ENCODE results near the gene SLC26A1. TPM values are rescaled to one million over a fixed set of nuclear protein-coding genes. Genes with fewer than 3 reads are reported as not detected.

Gene SLC26A1
- total RNA-seq, 1 experiment from 2014 or later = 0.16 TPM

DNA sequence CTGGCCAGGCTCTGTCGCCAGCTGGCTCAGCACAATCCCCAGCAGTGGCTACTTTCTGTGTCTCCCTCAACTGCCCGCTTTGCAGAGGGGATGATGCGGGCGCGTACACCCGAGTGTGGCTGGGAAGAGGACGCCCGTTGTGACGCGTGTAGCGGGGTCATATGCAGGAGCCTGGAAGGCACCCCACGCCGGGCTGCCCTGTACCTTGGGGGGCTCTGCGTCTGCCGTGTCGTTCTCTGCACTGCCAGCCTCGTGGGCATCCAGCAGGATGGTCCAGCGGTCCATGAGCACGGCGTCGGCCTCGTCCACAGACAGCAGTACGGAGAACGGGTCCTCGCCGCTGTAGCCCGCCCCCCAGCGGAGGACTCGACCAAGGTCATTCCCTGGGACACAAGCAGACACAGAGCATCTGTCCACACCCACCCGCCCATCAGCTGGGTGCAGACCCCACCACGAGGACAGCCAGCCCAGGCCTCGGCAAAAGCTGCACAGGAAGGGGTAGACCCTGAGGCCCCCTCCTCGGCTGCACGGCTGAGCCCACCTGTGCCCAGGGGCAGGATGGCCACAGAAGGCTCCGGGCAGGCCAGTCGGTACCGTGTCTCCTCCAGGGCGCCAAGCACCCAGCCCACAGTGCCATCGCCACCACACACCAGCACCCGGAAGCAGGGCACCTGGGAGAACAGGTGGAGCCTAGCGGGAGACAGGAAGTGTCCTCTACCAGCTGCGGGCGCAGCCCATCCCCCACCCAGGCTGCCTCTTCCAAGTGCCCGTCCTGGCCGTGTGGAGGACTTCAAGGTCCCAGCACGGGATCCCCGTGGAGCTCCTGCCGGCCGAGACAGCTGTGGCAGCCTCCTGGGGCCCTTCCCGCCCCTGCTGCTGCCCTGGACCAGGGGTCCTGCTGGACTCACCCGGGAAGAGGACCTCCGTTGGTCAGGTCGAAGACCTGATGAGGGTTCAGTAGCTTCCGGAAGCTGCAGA, 30.7 kb downstream of the SLC26A1 start:
- POLR2A ChIA-PET = no interaction called here
- Mint-ChIP-seq H3K4me1 (ENCODE audit: insufficient read depth, unreplicated experiment) (no peaks in the 10 kb centered on the region), H3K27me3 (ENCODE audit: insufficient read depth, unreplicated experiment) (no peaks in the 10 kb centered on the region), H3K27ac (ENCODE audit: low read depth, unreplicated experiment) (no peak overlapping the region), H3K9me3 (ENCODE audit: unreplicated experiment) (no peaks in the 10 kb centered on the region), H3K36me3 (ENCODE audit: insufficient read depth, unreplicated experiment) (peaks cover 31% of the 10 kb centered on the region), H3K4me3 (ENCODE audit: unreplicated experiment) (no peak overlapping the region)
- no TSS peak for BruUV-seq (replicated peaks)
- TF ChIP-seq, protein P1, sequence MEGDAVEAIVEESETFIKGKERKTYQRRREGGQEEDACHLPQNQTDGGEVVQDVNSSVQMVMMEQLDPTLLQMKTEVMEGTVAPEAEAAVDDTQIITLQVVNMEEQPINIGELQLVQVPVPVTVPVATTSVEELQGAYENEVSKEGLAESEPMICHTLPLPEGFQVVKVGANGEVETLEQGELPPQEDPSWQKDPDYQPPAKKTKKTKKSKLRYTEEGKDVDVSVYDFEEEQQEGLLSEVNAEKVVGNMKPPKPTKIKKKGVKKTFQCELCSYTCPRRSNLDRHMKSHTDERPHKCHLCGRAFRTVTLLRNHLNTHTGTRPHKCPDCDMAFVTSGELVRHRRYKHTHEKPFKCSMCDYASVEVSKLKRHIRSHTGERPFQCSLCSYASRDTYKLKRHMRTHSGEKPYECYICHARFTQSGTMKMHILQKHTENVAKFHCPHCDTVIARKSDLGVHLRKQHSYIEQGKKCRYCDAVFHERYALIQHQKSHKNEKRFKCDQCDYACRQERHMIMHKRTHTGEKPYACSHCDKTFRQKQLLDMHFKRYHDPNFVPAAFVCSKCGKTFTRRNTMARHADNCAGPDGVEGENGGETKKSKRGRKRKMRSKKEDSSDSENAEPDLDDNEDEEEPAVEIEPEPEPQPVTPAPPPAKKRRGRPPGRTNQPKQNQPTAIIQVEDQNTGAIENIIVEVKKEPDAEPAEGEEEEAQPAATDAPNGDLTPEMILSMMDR (IDR thresholded peaks at IDR 0.05; ENCODE audit: unreplicated experiment) = no peak
- DNase-seq (ENCODE audit: unreplicated experiment) = no peak
- intact Hi-C loops (cut with micrococcal nuclease) = no loop called here
- CTCF ChIA-PET = interaction anchor here (0.8 kb wide), 1 partner anchor 220 kb away, joined by 5 read pairs; no protein-coding TSS in a partner anchor

DNA sequence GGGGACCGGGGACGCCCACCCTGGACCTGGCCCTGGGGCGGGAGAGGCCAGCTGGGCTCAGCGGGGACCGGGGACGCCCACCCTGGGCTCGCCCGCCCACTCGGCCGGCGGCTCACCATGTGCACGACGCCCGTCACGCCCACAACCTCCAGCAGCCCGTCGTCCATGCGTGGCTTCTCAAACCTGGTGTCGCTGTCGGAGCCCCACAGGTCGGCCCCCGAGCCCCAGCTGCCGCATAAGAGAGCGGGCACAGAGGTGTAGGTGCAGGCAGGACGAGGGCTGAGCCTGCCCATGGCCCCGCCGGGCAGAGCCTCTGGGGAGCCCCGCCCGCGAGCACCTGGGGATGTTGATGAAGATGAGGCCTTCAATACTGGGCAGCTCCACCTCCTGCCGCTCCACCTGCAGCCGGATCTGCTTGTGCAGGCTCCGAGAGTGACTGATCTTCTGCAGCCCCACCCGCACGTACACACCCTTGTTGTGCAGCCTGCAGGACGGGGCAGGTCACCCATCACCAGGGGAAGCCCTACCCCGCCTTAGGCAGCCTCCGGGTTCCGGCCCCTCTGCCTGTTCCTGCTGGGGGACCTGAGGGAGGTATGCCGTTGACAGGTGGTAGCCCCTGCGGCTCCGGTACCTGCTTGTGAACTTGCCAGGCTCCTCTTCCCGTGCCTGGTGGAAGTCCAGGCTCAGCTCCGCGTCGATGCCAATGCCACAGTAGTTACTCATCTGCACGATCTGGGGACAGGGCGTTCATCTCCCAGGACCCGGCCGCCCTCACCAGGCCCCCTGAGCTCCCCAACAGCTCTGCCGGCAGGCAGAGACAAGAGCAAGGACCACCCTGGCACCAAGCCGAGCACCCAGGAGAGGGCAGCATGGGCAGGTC, 31.6 kb downstream of the SLC26A1 start:
- Mint-ChIP-seq H3K9me3 (ENCODE audit: unreplicated experiment) (no peaks in the 10 kb centered on the region), H3K36me3 (ENCODE audit: insufficient read depth, unreplicated experiment) (peaks cover 31% of the 10 kb centered on the region), H3K27me3 (ENCODE audit: insufficient read depth, unreplicated experiment) (no peaks in the 10 kb centered on the region), H3K4me1 (ENCODE audit: insufficient read depth, unreplicated experiment) (no peaks in the 10 kb centered on the region), H3K27ac (ENCODE audit: low read depth, unreplicated experiment) (no peak overlapping the region), H3K4me3 (ENCODE audit: unreplicated experiment) (no peak overlapping the region)
- POLR2A ChIA-PET = no interaction called here
- CTCF ChIA-PET = no interaction called here
- TF ChIP-seq, protein P1 (IDR thresholded peaks at IDR 0.05; ENCODE audit: unreplicated experiment) = no peak
- BruUV-seq (replicated peaks) = no TSS peak
- no peak for DNase-seq (ENCODE audit: unreplicated experiment)
- intact Hi-C loops (cut with micrococcal nuclease) = no loop called here

GRCh38 chr4:960636-961350, 32.4 kb downstream of the SLC26A1 start:
- H3K36me3 Mint-ChIP-seq (ENCODE audit: insufficient read depth, unreplicated experiment) = peaks cover 26% of the 10 kb centered on the region
- TF ChIP-seq, protein P1 (IDR thresholded peaks at IDR 0.05; ENCODE audit: unreplicated experiment) = no peak
- no TSS peak for BruUV-seq (replicated peaks)
- no peaks in the 10 kb centered on the region for H3K27me3 Mint-ChIP-seq (ENCODE audit: insufficient read depth, unreplicated experiment)
- ChIA-PET POLR2A (no interaction called here), CTCF (no interaction called here)
- H3K4me1 Mint-ChIP-seq (ENCODE audit: insufficient read depth, unreplicated experiment) = no peaks in the 10 kb centered on the region
- H3K9me3 Mint-ChIP-seq (ENCODE audit: unreplicated experiment) = no peaks in the 10 kb centered on the region
- no peak overlapping the region for H3K27ac Mint-ChIP-seq (ENCODE audit: low read depth, unreplicated experiment)
- no peak for DNase-seq (ENCODE audit: unreplicated experiment)
- no peak overlapping the region for H3K4me3 Mint-ChIP-seq (ENCODE audit: unreplicated experiment)
- intact Hi-C loops (cut with micrococcal nuclease) = no loop called here
